Loucy (cell line): ENCODE measurements around the gene MRPL51.

ENCODE experiments used
- CTCF ChIP-seq: fragments of 200-600 bp; sonication (generic); conservative IDR thresholded peaks from 2 replicates; pipeline ENCODE4 v1.5.1; 2014; ENCODE audit warnings: mild to moderate bottlenecking, antibody characterized with exemption, low read length
- EZH2phosphoT487 ChIP-seq: fragments of 200-600 bp; IDR thresholded peaks from 2 replicates; pipeline ENCODE4 v1.6.1; 2018; ENCODE audit warnings: antibody characterized with exemption, mild to moderate bottlenecking, moderate library complexity, borderline replicate concordance

- no peak for TF ChIP-seq CTCF
- TF ChIP-seq EZH2phosphoT487: no peak
Measured at GRCh38 chr12:6530576-6531260, 37.7 kb upstream of the MRPL51 start.
